ENCODE measurements around the gene ARHGEF28.

Gene ARHGEF28

DNA sequence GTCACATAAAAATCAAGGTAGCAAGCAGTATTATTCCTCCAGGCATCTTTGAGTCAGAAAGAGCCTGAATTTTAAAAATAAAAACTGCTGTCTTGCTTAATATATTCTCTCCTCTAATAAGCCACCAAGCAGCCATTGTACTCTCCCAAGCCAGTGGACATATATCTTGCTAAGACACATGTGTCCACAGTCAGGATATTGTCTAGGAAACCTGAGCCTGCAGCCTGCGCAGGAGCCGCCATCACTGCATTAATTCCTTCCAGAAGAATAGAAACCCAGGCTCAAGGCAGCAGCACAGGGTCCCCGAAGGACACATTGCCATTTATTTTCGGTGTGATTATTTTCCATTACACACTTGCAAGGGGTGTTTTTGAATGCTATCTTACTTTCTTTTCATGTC, 345.3 kb downstream of the ARHGEF28 start:
- no peak for DNase-seq

DNA sequence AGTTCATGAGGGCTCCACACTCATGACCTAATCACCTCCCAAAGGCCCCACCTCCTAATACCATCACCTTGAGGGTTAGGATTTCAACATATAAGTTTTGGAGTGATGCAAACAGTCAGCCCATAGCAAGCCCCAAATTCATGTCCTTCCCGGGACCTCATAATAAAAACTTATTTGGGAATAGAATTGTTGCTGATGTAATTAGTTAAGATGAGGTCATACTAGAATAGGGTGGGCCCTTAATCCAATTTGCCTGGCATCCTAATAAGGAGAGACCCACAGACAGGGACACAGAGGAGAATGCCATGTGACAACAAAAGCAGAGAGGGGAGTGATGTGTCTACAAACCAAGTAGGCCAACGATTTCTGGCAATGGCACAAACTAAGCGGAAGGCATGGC, 347.1 kb downstream of the ARHGEF28 start:
- no peak for DNase-seq

DNA sequence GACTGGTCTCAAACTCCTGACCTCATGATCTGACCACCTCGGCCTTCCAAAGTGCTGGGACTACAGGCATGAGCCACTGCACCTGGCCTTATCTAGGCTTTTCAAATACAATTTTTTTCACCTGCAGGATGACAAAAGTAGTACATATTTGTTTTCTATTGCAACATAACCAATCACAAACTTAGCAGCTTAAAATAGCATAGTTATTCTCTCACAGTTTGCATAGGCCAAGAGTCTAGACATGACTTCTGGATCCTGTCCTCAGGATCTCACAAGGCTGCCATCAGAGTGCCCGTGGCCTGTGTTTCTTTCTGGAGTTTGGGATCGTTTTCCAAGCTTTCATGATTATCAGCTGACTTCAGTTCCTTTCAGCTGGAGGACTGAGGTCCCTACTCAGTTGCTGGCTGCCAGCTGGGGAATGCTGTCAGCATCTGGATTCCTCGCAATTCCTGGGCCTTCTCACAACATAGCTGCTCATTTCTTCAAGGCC, 348.9 kb downstream of the ARHGEF28 start:
- no peak for DNase-seq

DNA sequence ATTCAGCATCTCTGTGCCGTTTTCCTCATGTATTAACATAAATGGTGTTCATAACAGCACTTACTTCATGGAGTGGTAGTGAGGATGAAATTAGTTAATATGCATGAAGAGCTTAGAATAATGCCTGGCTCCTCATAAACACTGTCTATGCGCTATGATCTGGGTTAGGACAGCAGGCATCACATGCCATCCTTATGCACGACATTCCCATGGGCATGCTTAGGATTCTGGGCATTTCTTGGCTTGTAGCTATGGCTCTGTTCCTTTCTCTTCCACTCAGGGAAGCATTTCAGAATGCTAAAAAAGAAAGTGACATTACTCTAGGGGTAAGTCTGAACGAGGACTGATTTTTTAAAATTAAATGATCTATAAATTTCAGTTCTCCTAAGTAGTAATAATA, 349.8 kb downstream of the ARHGEF28 start:
- no peak for DNase-seq

DNA sequence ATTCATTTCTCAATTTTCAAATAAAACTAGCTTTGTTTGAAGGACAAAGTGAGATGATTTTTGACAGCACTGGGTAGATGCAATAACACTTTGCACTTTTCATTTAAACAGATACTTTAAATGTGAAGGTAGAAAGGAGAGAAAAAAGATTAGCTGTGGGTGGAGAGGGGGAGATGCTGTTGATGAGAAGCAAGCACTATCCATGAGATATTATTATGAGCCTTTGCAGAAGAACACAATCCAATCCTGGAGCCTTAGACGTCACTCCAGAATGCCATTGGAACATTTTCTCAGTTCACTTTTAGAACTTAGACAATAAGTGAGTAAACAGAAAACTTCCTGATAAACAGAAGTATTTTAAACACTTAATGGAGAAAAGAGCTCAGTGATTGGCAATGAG, 351.1 kb downstream of the ARHGEF28 start:
- no peak for DNase-seq

DNA sequence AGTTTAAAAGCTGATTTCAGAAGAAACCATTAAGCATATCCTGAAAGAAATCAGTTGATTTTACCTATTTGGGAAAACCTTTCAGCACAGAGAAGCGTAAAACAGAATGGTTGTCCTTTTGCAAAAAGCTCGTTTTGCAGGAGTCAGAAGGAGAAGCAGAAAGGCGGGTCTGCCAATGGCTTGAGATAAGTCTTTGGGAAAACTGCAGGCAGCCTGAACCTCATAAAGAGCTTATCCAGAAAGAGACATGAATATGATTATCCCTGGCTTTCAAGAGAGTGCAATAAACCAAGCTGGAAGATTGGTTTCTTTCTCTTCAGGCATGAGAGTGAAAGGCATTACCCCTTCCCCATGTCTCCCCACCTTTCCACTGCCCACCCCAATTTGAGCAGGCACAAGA, 353.3 kb downstream of the ARHGEF28 start:
- no peak for DNase-seq

DNA sequence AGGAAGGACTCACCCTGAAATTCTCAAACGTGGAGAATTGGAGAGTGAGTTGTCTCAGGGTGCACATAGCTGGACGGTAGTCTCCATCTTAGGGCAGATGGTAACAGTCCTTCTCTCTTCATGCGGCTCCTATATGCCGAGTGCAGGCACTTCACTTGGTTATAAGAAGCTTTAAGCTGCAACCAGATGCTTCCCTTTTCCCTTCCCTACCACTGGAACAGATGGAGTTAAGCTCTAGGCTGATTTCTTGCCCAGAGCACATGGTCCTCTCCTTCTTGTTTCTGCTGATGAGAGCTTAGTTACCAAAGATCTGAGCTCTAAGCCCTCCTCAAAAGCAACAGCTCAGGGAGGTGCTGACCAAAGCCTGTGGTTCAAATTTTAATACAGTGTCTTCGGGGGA, 355.7 kb downstream of the ARHGEF28 start:
- DNase-seq = no peak

DNA sequence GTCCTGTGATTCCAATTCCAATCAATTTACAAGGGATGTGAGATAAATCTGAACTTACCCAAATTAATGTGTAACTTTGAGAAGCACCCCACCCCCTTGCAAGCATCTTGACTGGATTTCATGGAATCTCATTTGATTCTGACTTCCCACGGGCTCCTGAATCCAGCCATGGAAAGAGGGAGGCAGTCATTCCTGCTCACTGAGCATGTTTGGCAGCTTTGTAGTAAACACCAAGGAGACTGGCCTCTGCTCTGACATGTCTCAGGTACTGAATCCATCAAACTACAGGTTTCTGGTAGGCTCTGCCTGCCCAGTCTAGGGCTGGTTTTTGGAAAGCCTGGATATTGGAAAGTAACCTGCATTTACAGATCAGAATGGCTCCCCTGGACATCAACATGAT, 357.6 kb downstream of the ARHGEF28 start:
- DNase-seq = no peak

DNA sequence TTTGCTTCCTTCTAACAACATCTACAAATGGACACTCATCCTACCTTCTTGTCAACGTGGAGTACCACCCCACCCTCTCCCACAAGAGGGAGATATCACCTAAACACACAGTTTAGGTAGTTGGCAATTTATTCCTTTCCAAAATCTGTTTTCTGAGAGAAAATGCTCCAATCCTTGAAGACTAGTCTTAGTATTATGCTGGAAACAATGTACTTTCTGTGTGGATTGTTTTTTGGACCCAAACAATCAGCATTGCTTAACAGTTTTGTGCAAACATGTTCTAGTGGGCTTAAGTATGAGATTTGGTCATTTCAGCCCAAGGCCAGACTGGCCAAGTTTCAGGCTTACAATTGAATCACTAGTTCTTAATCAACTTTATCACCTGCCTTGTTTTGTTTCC, 359.1 kb downstream of the ARHGEF28 start:
- no peak for DNase-seq

DNA sequence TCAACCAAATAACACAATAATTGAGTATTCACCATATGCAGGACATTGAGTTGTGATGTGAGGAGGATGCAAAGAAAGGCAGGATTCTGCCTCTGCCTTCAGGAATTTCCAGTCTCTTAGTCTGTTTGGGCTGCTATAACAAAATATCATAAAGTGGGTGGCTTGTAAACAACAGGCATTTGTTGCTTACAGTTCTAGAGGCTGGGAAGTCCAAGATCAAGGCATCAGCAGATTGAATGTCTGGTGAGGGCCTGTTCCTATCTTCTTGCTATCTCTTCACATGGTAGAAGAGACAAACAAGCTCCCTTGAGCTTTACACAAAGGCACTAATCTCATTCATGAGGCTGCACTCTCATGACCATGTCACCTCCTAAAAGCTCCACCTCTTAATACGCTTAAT, 360.7 kb downstream of the ARHGEF28 start:
- DNase-seq = no peak

DNA sequence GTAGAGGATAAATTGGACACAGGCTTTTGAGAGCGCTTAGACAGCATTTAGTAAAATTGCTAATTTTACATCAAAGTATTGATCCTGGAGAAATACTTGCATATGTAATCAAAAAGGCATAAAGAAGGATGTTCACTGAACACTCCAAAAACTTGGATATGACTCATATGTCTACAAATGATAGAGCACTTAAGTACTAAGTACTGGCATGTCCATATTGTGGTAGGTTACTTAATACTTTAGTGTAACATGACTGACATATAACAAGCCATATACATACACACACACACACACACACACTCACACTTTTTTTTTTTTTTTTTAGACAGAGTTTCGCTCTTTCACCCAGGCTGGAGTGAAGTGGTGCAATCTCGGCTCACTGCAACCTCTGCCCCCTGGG, 361.9 kb downstream of the ARHGEF28 start:
- DNase-seq = no peak

DNA sequence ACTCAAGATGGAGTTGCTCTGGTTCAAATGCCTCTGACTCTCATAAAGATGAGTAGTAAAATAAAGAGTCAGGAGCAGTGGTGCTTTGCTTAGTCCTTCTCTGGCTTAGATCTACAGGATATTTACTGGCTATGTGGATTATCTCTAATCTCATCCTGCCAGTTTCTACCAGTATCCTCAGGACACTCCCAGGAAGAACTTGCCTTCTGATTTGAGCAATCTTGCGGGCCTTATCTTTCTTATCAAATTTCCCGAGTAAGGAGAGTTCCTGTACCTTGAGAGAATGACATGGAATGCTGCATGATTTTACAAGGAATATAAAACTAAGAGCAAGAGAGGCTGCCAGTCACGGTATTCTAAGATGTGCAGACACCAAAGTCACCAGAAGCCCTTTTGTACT, 364.0 kb downstream of the ARHGEF28 start:
- no peak for DNase-seq

Measured in cortex of kidney (tissue), 1 donor.